ENCODE measurements around the gene TGM4.

TGM4 gene

DNA sequence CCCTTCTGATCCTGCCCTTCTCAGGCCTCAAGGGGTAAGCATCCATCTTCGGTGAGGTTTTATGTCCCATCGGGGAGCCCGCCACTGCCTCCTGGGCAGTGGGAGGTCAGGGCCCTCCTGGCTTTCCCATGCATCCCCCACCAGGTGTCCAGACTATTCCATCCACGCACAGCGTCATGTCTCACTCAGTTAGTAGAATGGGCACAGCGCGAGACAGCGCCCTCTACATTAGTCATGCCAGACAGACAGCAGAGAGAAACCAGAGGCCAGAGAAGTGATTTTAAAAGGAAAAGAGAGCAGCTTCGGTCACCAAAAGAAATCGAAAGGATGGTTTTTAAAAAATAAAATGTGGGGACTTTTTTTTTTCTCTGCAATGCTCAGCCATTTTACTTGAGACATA lies 51.8 kb downstream of the TGM4 start:
- TF ChIP-seq, protein P1, sequence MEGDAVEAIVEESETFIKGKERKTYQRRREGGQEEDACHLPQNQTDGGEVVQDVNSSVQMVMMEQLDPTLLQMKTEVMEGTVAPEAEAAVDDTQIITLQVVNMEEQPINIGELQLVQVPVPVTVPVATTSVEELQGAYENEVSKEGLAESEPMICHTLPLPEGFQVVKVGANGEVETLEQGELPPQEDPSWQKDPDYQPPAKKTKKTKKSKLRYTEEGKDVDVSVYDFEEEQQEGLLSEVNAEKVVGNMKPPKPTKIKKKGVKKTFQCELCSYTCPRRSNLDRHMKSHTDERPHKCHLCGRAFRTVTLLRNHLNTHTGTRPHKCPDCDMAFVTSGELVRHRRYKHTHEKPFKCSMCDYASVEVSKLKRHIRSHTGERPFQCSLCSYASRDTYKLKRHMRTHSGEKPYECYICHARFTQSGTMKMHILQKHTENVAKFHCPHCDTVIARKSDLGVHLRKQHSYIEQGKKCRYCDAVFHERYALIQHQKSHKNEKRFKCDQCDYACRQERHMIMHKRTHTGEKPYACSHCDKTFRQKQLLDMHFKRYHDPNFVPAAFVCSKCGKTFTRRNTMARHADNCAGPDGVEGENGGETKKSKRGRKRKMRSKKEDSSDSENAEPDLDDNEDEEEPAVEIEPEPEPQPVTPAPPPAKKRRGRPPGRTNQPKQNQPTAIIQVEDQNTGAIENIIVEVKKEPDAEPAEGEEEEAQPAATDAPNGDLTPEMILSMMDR (conservative IDR thresholded peaks at IDR 0.05; ENCODE audit: low read depth) = no peak
- H3K27ac ChIP-seq = no peak overlapping the region
- ChIA-PET CTCF (no interaction called here), POLR2A (ENCODE audit: low non-redundant PET) (no interaction called here)
- DNase-seq (ENCODE audit: low spot score) = no peak

DNA sequence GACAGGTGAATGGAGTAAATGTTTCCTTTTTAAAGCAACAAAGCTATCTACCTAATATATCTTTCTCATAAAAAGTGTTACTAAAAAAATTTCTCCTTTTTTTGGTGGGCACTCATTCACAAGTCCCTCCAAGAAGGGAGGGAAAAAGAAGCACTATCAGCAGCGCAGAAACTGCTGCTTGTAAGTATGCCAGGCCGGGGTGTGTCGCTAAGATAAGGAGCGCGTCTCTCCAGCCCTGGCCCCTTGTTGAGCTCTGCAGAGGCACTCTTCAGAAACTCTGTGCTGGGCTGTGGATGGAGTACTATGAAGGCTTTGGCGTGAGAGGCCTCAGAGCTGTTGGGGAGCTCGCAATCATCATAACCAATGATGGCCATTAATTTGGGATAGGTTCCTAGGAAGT lies 52.5 kb downstream of the TGM4 start:
- ChIA-PET CTCF (no interaction called here), POLR2A (ENCODE audit: low non-redundant PET) (no interaction called here)
- TF ChIP-seq, protein P1 (conservative IDR thresholded peaks at IDR 0.05; ENCODE audit: low read depth) = no peak
- H3K27ac ChIP-seq = no peak overlapping the region; the same call in 1 of the 2 replicates
- no peak for DNase-seq (ENCODE audit: low spot score)

DNA sequence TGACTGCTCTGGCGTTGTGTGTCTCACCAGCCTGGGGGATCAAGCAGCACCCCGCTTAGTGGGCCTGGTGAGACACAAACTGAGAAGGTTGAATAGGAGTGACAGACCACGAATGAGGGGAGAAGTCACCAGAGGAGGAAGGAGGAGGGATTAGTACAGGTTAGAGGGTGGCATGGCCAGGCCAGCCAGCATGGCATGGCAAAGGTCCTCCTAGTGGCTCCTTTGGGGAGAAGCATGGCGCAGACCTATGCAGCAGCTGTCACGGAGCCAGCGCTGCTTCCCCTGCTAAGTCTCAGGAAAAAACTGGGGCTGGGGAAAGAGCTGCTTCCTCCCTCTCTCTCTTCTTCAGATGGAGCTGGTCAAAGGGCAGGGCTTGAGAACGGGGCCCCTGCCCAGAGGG lies 53.0 kb downstream of the TGM4 start:
- ChIA-PET CTCF (interaction anchor here (0.6 kb wide), 1 partner anchor 104 kb away, joined by 3 read pairs; no protein-coding TSS in a partner anchor), POLR2A (ENCODE audit: low non-redundant PET) (no interaction called here)
- peak overlapping the region; percentile 5; the same call in 1 of the 2 replicates for H3K27ac ChIP-seq
- DNase-seq (ENCODE audit: low spot score) = no peak
- TF ChIP-seq, protein P1 (conservative IDR thresholded peaks at IDR 0.05; ENCODE audit: low read depth) = no peak

DNA sequence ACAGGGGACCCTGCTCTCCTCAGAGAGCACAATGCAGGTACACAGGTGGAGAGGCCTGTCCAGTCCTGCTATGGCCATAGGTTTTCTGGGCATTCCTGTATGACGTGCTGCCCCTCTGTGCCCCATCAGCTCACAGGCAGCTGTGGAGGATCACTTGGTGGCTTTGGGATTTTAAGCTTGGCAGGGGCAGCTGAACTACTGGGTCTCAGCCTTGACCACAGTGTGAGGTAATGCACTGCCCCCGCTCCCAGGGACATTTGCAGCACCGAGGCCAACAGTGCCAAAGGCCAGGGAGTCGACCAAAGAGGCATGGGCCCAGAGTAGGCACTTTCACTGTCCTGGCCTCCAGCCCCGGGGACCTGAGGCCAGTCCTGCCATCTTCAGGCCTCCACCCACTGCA lies 55.4 kb downstream of the TGM4 start:
- POLR2A ChIA-PET (ENCODE audit: low non-redundant PET) = no interaction called here
- no peak for DNase-seq (ENCODE audit: low spot score)
- TF ChIP-seq, protein P1 (conservative IDR thresholded peaks at IDR 0.05; ENCODE audit: low read depth) = no peak
- H3K27ac ChIP-seq = no peak overlapping the region
- CTCF ChIA-PET = no interaction called here

DNA sequence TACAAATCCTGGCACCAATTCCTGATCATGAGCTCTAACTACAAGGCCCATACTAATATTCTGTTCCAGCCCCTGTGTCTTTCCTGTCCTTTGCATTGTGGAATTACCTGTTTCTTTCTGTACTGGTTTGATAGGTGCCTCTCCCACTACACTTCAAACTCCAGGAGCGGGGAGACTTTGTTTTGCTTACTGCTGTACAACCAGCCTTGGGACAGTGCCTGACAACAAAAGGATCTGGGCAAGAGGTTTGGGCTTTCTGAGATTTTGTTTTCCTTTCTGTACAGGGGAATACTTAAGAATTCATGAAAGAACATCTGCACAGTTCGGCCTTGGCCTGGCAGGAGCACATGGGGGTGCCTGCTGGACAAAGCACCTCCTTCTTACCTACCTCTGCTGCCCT lies 56.5 kb downstream of the TGM4 start:
- DNase-seq (ENCODE audit: low spot score) = no peak
- ChIA-PET CTCF (interaction anchor here (0.6 kb wide), 1 partner anchor 52 kb away, joined by 3 read pairs; no protein-coding TSS in a partner anchor), POLR2A (ENCODE audit: low non-redundant PET) (no interaction called here)
- TF ChIP-seq, protein P1 (conservative IDR thresholded peaks at IDR 0.05; ENCODE audit: low read depth) = no peak
- H3K27ac ChIP-seq = no peak overlapping the region

DNA sequence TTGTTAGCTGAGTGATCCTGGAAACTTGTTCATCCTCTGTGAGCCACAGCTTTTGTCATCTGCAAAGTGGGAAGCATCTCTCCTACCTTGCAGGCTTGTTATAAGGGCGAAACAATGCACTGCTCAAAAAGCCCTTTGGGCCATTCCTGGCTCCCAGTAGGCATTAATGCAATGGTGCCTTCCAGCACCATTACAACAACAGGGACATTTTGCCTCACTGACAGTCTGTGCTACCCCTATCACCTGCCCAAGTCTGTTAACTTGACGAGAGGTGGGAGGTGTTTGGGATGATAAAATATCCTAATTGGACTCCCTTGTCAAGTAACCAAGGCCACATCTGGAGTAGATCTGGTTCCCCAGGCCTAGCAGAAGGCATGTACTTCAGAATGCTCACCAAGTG lies 57.4 kb downstream of the TGM4 start:
- no peak overlapping the region for H3K27ac ChIP-seq
- CTCF ChIA-PET = no interaction called here
- POLR2A ChIA-PET (ENCODE audit: low non-redundant PET) = no interaction called here
- TF ChIP-seq, protein P1 (conservative IDR thresholded peaks at IDR 0.05; ENCODE audit: low read depth) = no peak
- no peak for DNase-seq (ENCODE audit: low spot score)

DNA sequence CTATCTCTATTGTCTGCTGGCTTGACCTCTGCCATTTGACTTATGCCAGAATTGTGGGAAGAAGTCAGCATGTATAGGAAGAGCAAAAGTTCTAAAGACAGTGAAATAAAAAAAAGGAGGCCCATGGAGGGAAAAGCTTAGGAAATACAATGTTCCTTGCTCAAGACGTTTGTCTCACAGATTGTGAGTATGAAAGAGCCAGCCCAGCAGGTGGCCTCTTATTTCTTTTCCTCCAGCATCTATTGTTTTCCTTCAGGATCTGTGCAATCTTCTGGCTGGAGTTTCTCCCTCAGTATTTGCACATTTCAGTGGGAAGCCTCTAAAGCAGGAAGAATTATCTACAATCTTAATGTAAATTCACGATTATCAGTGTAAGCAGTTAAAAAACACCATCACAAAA lies 57.9 kb downstream of the TGM4 start:
- ChIA-PET POLR2A (ENCODE audit: low non-redundant PET) (no interaction called here), CTCF (no interaction called here)
- H3K27ac ChIP-seq = no peak overlapping the region
- TF ChIP-seq, protein P1 (conservative IDR thresholded peaks at IDR 0.05; ENCODE audit: low read depth) = no peak
- no peak for DNase-seq (ENCODE audit: low spot score)
